HG03460 (cell line): ENCODE data around the gene PPIL1.
"Not testable (repeated sequence)": the region's sequence is repeated elsewhere in the genome, so short reads cannot be mapped to it uniquely, and the experiment has no call there.

Source experiments
- ATAC-seq: cut with Tn5 transposase; IDR thresholded peaks from one replicate; pipeline ENCODE4 v1.9.1; 2021; ENCODE audit not compliant: unreplicated experiment

The PPIL1 gene

DNA sequence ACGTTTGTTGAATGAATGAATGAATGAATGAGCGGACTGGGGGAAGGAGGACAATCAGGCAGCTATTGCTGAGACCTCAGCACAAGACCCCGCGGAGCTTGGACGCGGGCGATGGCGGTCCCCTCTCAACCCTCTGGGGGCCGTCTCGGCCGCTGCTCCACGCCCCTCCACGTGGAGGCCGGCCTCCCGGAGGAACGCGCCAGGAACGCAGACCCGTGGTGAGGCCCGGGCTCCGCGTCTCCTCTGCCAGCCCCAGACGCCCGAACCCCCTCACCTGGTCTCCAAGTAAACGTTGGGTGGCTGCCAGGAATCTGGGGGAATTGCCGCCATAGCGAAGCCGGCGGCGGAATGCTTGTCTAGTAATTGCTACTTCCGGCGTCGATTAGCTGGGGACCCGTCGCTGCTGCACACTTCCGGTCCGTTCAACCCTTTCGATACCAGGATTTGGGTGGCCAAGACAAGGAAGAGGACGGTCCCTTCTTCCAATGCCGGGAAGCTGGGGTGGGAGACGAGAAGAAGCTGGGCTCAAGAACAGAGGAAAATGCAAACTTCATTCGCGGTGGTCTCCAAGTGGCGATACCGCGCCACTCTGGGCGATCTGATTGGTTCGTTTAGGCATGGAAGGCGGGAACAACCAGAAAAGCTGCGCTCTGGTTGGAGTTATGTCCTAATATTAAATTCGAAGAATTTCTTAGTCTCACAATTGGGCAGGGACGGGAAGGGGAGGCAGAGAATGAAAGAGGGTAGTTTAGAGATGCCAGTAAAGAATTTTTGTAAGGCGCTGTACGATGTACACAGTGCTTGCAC lies at the start of gene PPIL1:
Gene PPIL1 (minus strand): TSS at position 361 of the 807 bp plus-strand sequence. CDS start 31 bp downstream, at position 330.
- ATAC-seq = peak; percentile 79

DNA sequence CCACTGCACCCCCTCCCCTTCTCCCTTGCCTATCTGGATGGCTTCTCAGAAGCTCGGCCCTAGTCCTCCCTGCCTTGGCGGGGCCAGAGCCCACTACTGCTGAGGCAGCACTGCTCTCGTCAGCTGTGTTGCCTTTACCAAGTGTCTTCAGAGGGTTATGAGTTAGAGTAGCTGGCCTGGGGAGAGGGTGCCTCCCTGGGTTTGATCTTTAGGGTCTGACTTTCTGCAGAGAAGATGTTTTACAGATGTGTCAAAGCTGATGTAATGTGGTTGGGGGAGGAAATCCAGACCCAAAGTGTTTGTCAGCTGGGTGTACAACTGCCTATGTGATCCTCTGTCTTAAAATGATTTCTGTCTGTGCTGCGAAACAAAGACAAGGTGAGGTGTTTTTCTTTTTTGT lies 49.5 kb upstream of the PPIL1 start:
- ATAC-seq = no peak

DNA sequence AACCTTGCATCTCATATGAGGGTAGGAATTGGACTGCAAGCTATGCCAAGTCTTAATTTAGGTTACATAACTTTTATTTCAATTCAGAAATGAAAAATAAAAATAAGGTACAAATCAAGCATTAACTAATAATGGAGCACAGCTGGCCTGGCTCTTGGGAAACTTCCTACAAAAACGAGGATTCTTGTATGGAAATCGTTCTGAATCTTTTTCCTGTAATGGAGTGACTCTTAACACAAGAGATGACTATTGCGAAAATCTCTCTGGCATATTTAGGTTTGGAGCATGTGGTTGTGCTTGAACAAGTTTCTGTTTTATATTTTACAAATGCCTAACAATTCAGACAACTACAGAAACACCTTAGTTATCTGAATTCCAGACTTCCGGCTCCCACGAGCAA lies 45.9 kb upstream of the PPIL1 start:
- no peak for ATAC-seq

DNA sequence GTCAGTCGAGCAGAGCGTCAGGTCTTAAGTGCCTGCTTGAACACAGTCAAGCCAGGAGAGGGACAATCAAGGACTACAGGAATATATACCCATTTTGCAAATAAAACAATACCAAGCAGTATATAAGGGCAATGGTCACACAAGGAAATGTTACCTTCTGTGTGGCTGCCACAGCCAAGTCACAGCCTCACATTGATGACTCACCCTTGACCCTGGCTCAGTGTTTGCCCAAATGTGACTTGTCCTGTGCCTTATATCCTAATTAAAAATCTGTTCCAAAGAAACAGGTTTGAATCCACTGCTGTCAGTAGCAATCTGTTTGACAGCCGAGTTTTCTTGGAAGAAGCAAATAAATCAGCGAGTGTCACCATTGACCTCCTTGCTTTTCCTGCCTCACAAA lies 45.4 kb upstream of the PPIL1 start:
- ATAC-seq = no peak

DNA sequence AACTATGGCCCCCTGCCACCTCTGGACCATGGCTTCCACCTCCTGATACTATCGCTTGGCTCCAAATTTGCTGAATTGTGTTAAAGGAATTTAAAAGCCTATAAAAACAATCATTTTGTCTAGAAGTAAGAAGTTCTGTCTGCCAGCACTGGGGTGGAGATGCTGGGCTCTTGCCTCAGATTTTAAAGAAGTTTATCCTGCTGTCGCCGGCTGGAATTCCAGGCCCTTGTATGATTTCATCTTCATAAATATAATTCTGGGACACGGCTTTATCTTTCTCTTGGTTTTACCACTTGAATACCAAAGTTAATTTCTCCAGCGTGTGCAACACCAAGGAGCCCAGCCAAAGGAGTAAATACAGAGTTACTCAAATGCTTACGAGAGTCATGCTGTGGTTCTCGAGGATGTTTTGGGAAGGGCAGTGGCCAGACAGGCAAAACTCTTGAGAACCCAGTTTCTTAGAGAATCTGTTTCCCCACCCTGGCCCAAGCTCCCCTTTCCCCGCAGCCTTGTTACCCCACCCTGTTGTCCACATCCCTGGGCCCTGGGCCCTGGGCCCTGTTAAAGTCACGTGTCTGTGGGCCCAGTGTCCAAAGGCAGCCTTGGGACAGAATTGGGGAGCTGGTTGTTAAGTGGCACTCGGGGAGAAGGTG lies 43.1 kb upstream of the PPIL1 start:
- no peak for ATAC-seq

DNA sequence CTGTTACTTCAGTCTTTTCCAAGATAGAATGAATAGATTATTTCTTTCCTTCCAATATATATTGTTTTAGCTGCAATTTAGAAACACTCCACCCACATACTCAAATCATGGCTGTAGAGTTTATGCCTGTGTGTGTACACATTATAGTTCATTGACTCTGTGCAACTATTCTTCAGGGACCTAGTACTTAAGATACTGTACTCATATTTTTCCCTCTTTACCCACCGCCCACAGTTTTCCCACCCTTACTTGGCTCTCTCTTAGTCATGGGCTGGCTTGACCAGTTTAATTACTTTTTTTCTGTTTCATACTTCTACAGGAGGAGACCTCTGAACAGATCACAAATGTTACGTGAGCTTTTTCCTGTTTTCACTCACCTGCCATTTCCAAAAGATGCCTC lies 41.5 kb upstream of the PPIL1 start:
- ATAC-seq = no peak

DNA sequence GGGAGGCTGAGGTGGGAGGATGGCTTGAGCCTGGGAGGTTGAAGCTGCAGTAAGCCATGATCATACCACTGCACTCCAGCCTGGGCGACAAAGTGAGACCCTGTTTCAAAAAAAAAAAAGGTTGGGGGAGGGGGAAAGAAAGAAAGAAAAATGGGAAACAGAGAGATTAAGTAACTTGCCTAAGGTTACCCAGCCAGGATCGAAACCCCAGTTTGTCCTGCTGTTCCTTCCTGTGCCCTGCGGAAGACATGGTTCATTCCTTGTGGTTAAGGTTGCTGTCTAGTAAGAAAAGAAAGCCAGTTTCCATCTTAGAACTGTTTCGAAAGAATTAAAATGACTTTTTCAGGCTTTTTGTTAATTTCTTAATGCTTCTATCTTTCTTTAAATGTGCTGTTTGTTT lies 41.0 kb upstream of the PPIL1 start:
- ATAC-seq = no peak

DNA sequence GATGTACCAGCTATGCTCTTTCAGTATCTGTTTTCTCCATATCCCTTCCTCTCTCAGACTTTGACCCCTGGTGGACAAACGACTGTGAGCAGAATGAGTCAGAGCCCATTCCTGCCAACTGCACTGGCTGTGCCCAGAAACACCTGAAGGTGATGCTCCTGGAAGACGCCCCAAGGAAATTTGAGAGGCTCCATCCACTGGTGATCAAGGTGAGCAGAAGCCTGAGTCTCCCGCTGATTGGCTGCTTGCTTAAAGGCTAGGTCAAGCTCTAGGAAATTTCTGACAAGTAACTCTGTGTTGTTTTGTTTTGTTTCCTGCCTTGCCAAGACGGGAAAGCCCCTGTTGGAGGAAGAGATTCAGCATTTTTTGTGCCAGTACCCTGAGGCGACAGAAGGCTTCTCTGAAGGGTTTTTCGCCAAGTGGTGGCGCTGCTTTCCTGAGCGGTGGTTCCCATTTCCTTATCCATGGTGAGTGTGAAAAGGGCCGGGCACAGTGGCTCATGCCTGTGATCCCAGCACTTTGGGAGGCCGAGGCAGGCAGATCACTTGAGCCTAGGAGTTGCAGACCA lies 39.7 kb upstream of the PPIL1 start:
- no peak for ATAC-seq

DNA sequence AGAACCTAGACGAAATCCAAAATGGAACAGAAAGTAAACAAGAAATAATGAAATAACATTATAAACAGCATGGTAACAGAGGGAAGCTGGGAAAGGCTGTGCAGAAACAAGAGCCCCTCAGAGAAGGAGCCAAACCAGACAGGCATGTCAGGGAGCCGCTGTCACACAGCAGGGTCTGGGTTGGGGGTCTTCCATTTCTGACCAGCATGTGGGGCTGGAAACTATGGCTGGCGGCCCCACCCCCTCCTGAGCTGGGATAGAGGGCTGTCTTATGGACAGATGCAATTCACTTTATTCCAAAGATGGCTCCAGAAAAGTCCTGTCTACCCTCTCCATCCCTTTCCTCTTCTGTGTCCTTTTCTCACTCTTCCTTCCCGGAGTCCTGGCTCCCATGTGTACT lies 38.5 kb upstream of the PPIL1 start:
- ATAC-seq = no peak

DNA sequence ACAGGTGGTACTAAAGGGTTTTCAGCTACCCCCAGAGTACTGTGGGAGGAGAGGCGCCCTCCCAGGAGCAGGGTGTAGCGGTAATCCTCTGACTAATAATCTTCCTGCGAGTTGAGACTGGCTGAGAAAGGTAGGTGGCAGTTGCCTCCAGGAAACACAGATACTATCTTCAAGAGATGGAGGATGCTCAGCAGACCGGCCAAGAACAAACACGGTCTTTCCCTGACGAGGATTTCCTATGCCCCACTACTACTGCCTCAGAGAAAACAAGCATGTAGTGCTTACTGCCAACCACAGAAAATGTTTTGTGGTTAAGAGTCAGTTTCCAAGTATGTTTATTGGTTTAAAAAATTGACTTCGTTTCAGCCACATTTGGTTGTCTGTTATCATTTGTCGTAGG lies 38.0 kb upstream of the PPIL1 start:
- peak; percentile 92 for ATAC-seq

DNA sequence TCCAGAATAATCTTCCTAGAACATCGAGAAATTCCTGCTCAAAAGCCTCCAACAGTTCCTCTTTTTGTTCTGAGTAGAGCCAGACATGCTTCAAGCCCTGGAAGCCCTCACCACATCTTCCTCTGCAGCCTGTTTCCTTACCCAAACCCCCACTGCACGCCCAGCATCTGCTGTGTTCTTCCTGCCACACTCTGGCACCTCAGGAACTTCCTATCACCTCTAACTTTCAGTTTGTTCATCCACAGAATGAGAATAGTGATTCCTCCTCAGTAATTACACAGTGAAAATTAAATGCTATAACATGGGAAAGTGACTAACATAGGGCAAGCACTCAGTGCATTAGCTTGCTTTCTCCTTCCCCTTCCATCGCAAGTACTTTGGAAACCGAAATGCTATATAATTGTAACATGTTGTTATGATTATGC lies 37.4 kb upstream of the PPIL1 start:
- ATAC-seq = peak; percentile 28

DNA sequence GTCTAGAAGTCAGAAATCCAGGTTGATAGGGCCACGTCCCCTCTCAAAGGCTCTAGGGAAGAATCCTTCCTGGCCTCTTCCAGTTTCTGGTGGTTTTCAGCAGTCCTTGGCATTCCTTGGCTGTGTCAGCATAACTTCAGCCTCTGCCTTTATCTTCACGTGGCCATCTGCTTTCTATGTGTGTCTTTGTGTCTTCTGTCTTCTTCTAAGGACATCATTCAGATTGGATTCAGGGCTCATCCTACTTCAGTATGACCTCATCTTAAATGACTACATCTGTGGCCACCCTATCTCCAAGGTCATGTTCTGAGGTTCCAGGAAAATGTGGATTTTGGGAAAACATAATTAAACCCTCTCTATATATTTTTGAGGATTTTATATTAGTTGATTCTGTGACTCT lies 34.1 kb upstream of the PPIL1 start:
- no peak for ATAC-seq

DNA sequence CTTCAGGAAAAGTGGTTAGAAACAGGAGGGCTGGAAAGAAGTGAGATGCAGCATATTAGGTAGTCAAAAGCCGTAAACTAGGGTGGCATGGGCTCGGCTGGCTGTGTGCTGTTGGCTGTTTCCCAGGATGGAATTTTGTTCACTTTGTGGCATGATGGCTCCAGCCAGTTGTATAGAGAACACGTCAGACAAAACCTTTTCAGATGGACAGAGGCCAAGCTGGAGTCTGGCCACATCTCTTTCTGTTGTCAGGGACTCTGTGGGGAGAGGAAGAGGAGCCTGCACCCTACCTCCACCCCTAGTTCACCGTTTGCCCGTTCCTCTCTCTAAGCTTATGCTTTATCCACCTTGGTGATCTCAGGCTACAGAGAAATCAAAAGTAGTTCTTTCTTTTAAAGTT lies 33.2 kb upstream of the PPIL1 start:
- ATAC-seq = no peak

DNA sequence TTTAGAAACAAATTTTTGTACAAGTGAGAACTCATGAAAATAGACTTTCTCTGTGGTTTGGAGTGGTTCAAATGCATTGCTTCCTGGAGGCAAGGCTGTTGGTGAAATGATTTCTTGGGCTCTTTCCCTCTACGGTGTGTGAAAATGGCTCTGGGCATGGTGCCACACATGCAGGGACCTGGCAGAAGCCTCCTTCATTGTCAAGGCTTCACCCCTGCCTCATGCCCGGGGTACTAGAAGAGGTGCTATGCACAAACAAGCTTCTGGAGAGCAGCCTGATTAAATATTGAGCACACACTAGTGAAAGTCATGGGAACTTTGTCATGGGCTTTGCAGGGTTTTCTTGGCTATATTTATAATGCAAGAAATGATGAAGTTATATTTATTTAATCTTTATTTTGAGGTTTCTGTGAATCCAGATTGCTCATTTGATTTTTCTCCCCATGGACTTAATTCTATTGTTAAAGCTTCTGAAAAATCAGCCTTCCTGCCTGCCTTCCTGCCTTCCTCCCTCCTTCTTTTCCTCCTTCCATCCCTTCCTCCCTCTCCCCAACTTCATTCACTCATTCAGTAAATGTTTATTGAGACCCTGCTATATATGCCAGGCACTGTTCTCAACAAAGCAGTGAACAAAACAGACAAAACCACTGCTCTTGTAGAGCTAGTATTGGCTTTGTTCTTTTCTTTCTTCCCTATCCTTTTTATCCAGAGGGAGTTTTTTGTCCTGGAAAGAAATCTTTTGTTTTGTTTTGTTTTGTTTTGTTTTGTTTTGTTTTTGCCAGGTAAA lies 32.1 kb upstream of the PPIL1 start:
- no peak for ATAC-seq

DNA sequence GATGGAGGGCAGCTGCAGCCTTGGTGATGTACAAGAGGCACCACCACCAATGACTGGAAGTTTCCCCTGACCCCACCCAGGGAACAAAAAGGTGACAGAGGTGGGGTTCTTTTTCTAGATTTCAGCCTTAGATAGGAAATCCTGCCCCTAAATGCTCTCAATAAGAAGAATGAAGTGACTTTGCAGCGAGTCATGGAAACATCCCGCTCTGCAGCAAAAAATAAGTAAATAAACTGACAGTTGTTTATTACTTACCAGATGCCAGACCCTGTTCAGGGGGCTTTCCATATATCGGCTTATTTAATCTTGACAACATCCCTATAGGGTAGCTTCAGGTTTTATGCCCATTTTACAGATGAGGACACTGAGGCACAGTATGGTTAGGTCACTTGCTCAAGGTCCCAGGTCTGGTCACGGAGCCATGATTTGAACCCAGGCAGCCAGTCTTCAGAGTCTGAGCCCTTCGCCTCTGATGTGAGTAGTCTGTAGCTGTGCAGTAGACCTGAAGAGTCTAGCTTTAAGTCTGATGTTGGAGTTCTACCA lies 30.3 kb upstream of the PPIL1 start:
- no peak for ATAC-seq

DNA sequence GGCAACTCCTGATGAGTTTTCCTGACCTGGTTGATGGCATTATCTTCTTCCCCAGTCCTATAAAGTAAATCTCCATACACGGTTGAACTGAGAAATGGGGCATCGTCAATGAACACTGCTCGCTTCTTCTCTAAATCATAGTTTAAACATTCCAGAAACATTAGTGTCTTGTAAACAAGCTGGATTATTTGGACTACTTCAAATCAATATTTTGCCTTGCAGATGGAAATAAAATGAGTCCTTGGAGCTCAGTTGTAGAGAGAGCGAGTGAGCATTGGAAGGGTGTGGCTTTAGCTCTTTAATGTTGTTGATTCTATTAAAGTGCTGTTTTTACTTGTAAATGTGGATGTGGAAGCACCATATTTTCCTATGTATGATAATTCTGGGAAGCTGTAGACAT lies 29.5 kb upstream of the PPIL1 start:
- ATAC-seq = no peak

DNA sequence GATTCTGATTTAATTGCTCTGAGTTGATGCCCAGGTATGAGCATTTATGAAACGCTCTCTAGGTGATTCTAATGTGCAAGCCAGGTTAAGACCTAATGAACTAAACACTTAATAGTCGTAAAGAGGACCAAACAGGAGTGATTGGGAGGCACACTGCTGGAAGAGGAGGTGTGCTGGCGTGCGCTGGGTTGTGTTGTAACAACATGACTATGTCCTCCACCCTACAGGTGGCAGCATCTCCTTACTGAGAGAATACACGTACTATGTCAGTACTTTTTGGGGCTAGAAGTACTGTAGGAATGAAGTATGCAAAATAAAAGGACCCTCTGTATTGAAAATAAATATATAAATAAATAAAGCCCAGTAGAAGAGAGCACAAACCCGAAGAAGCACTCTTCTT lies 23.0 kb upstream of the PPIL1 start:
- no peak for ATAC-seq

DNA sequence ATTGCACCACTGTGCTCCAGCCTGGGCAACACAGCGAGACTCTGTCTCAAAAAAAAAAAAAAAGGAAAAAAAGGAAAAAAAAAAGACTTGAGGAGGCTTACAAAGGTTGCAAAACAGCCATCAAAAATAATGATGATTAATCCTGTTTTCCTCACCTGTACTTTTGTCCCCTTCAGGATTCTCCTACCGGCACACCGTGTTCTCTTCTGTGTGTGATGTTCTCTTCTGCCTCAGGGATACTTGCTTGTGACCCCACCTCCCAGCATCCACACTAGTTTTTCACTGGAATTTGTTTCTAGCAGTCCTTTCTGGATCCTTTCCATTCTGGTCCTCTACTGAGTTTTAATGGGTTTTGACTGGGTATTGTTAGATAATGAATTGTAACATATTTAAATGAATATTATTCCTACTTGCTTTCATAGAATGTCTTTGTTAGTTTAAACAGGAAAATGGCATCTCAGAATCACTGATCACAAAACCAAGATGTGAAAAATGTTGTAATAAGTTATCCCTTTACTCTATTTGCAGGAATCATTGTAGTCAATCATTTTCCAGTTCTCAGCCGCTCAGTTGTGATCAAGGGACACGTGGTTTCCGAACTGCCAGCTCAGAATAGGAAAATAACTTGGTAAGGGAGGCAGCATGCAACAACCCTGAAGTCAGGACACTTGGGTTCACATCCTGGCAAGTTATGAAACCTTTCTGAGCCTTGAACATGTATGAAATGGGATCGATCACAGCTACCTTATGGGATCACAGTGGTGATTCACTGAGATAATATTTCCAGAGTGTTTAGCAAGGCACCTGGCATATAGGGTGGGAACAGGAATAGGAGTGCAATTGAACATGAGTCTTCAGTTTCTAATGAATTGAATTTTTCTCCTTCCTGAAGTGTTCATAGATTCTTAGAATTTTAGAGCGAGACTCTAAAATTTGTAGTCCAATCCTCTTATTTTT lies 19.7 kb upstream of the PPIL1 start:
- no peak for ATAC-seq

DNA sequence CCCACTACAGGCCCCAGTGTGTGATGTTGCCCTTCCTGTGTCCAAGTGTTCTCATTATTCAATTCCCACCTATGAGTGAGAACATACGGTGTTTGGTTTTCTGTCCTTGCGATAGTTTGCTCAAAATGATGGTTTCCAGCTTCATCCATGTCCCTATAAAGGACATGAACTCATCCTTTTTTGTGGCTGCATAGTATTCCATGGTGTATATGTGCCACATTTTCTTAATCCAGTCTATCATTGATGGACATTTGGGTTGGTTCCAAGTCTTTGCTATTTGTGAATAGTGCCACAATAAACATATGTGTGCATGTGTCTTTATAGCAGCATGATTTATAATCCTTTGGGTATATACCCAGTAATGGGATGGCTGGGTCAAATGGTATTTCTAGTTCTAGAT lies 16.6 kb upstream of the PPIL1 start:
- ATAC-seq = not testable (repeated sequence)

DNA sequence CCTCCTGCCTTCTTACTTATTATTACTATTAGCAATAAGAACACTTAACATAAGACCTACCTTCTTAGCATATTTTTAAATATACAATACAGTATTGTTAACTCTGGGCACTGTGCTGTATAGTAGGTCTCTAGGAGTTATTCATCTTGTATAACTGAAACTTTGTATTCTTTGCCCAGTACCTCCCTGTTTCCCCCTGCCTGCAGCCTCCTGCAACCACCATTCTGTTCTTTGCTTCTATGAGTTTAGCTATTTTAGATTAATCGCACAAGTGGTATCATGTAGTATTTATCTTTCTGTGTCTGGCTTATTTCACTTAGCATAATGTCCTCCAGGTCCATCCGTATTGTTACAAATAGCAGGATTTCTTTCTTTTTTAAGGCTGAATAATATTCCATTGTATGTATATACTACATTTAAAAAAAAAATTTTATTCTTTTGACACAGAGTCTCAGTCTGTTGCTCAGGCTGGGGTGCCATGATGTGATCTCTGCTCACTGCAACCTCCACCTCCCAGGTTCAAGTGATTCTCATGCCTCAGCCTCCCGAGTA lies 15.6 kb upstream of the PPIL1 start:
- no peak for ATAC-seq
